IMR-90 (cell line): ENCODE results near the gene ADGRD2.
A peak's percentile ranks its signal among the peaks of the same experiment; 100 is the strongest.

ENCODE experiments used
- BHLHE40 ChIP-seq: fragments of 150-350 bp; IDR thresholded peaks from 2 replicates; pipeline ENCODE4 v1.6.1; 2016; ENCODE audit warnings: mild to moderate bottlenecking, low read depth, low read length
- CEBPB ChIP-seq: IDR thresholded peaks from 2 replicates; pipeline ENCODE4 v1.6.1; 2012; ENCODE audit warnings: low read depth, low read length, improper control_type of control experiment
- CHD1 ChIP-seq: IDR thresholded peaks from 2 replicates; pipeline ENCODE4 v1.6.1; 2012; ENCODE audit warnings: low read depth, low read length, improper control_type of control experiment
- MAFK ChIP-seq: IDR thresholded peaks from 2 replicates; pipeline ENCODE4 v1.6.1; 2012; ENCODE audit warnings: low read depth, low read length, improper control_type of control experiment
- MAZ ChIP-seq: IDR thresholded peaks from 2 replicates; pipeline ENCODE4 v1.6.1; 2012; ENCODE audit warnings: low read depth, mild to moderate bottlenecking, low read length, improper control_type of control experiment, moderate library complexity, borderline replicate concordance
- MXI1 ChIP-seq: IDR thresholded peaks from 2 replicates; pipeline ENCODE4 v1.6.1; 2012; ENCODE audit warnings: low read depth, mild to moderate bottlenecking, low read length, moderate library complexity, borderline replicate concordance
- POLR2A ChIP-seq: IDR thresholded peaks from 2 replicates; pipeline ENCODE4 v1.6.1; 2012; ENCODE audit warnings: mild to moderate bottlenecking, low read depth, low read length
- RAD21 ChIP-seq: IDR thresholded peaks from 2 replicates; pipeline ENCODE4 v1.6.1; 2012; ENCODE audit warnings: low read length, improper control_type of control experiment
- RCOR1 ChIP-seq: IDR thresholded peaks from 2 replicates; pipeline ENCODE4 v1.6.1; 2012; ENCODE audit warnings: mild to moderate bottlenecking, low read length, improper control_type of control experiment; ENCODE audit not compliant: insufficient replicate concordance
- RFX5 ChIP-seq: IDR thresholded peaks from 2 replicates; pipeline ENCODE4 v1.8.0; 2012; ENCODE audit warnings: low read depth, mild to moderate bottlenecking, low read length, moderate library complexity
- SMC3 ChIP-seq: fragments of 150-350 bp; IDR thresholded peaks from 2 replicates; pipeline ENCODE4 v1.6.1; 2016; ENCODE audit warnings: low read depth, mild to moderate bottlenecking, antibody characterized with exemption, low read length, moderate library complexity
- TF ChIP-seq, protein P1 (sequence below): conservative IDR thresholded peaks from 2 replicates; pipeline ENCODE4 v1.5.1; 2012; ENCODE audit warnings: mild to moderate bottlenecking, low read depth, low read length, improper control_type of control experiment
- TF ChIP-seq, protein P2 (sequence below): fragments of 150-350 bp; IDR thresholded peaks from 2 replicates; pipeline ENCODE4 v1.6.1; 2017; ENCODE audit warnings: mild to moderate bottlenecking, antibody characterized with exemption, low read length, low read depth
- TF ChIP-seq, protein P3 (sequence below): fragments of 150-350 bp; IDR thresholded peaks from 2 replicates; pipeline ENCODE4 v1.6.1; 2016; ENCODE audit warnings: low read depth, mild to moderate bottlenecking, low read length, moderate library complexity, borderline replicate concordance

DNA sequence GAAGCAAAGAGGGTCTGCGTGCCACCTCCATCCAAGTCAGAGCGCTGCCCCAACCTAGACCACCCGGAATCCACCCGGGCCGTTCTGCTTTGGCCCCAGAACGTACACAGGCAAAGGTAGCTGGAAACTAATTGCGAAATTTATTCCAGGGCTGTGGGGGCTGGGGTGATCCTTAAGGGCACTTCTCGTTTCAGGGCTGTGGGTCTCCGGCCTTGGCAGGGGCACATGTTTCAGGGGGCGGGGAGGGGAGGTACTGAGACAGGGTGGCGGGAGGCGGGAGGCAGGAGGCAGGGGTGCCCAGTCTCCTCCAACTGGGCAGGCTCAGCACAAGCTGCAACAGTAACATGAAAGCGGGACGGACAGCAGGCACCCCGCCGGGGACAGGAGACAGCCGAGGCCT, 30.9 kb downstream of the ADGRD2 start:
- TF ChIP-seq, protein P1, sequence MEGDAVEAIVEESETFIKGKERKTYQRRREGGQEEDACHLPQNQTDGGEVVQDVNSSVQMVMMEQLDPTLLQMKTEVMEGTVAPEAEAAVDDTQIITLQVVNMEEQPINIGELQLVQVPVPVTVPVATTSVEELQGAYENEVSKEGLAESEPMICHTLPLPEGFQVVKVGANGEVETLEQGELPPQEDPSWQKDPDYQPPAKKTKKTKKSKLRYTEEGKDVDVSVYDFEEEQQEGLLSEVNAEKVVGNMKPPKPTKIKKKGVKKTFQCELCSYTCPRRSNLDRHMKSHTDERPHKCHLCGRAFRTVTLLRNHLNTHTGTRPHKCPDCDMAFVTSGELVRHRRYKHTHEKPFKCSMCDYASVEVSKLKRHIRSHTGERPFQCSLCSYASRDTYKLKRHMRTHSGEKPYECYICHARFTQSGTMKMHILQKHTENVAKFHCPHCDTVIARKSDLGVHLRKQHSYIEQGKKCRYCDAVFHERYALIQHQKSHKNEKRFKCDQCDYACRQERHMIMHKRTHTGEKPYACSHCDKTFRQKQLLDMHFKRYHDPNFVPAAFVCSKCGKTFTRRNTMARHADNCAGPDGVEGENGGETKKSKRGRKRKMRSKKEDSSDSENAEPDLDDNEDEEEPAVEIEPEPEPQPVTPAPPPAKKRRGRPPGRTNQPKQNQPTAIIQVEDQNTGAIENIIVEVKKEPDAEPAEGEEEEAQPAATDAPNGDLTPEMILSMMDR = no peak
- TF ChIP-seq, protein P2, sequence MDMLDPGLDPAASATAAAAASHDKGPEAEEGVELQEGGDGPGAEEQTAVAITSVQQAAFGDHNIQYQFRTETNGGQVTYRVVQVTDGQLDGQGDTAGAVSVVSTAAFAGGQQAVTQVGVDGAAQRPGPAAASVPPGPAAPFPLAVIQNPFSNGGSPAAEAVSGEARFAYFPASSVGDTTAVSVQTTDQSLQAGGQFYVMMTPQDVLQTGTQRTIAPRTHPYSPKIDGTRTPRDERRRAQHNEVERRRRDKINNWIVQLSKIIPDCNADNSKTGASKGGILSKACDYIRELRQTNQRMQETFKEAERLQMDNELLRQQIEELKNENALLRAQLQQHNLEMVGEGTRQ = no peak
- TF ChIP-seq RFX5 (no peak), POLR2A (no peak), CEBPB (peak; percentile 47), MAZ (no peak), RCOR1 (no peak), CHD1 (no peak), MAFK (no peak), MXI1 (no peak), BHLHE40 (no peak), RAD21 (no peak), SMC3 (no peak)
- TF ChIP-seq, protein P3, sequence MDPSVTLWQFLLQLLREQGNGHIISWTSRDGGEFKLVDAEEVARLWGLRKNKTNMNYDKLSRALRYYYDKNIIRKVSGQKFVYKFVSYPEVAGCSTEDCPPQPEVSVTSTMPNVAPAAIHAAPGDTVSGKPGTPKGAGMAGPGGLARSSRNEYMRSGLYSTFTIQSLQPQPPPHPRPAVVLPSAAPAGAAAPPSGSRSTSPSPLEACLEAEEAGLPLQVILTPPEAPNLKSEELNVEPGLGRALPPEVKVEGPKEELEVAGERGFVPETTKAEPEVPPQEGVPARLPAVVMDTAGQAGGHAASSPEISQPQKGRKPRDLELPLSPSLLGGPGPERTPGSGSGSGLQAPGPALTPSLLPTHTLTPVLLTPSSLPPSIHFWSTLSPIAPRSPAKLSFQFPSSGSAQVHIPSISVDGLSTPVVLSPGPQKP = no peak
